Measurements from ENCODE around the gene CNPPD1.

Gene CNPPD1

GRCh38 chr2:219158025-219158424 is 18.7 kb downstream of the CNPPD1 start:
- DNase-seq: no peak

- no peak for DNase-seq
Measured at GRCh38 chr2:219157396-219157795, 19.3 kb downstream of the CNPPD1 start.

- no peak for DNase-seq
Measured at GRCh38 chr2:219155054-219155644, 21.6 kb downstream of the CNPPD1 start.

- no peak for DNase-seq
Measured at GRCh38 chr2:219149667-219150066, 27.1 kb downstream of the CNPPD1 start.

GRCh38 chr2:219142329-219142728 is 34.4 kb downstream of the CNPPD1 start:
- peak; percentile 53 for DNase-seq

GRCh38 chr2:219140722-219141121 is 36.0 kb downstream of the CNPPD1 start:
- no peak for DNase-seq

- no peak for DNase-seq
Measured at GRCh38 chr2:219133976-219134375, 42.7 kb downstream of the CNPPD1 start.

- no peak for DNase-seq
Measured at GRCh38 chr2:219131744-219132143, 45.0 kb downstream of the CNPPD1 start.

GRCh38 chr2:219131327-219131726 is 45.4 kb downstream of the CNPPD1 start:
- DNase-seq: no peak

- peak; percentile 52 for DNase-seq
Measured at GRCh38 chr2:219129589-219129988, 47.1 kb downstream of the CNPPD1 start.

GRCh38 chr2:219128396-219128795 is 48.3 kb downstream of the CNPPD1 start:
- DNase-seq: no peak

- no peak for DNase-seq
Measured at GRCh38 chr2:219127037-219127635, 49.6 kb downstream of the CNPPD1 start.

GRCh38 chr2:219126555-219126954 is 50.2 kb downstream of the CNPPD1 start:
- DNase-seq: no peak

- DNase-seq: no peak
Measured at GRCh38 chr2:219125886-219126270, 50.8 kb downstream of the CNPPD1 start.

GRCh38 chr2:219125225-219125885 is 51.4 kb downstream of the CNPPD1 start:
- DNase-seq: peak; percentile 62

- no peak for DNase-seq
Measured at GRCh38 chr2:219124381-219125110, 52.2 kb downstream of the CNPPD1 start.

GRCh38 chr2:219123356-219124135 is 53.2 kb downstream of the CNPPD1 start:
- DNase-seq: no peak

- DNase-seq: no peak
Measured at GRCh38 chr2:219122202-219122980, 54.3 kb downstream of the CNPPD1 start.
